Endodermal cell (in vitro differentiated cells): ENCODE results near the gene FAM20A. TPM values are rescaled to one million over a fixed set of nuclear protein-coding genes. Genes with fewer than 3 reads are reported as not detected.

Experiments used
- DNase-seq: peaks from one replicate; pipeline ENCODE4 v3.0.0-alpha.2; 2017
- H3K27ac ChIP-seq: 2 replicates; pipeline ENCODE4 v1.5.1; 2013; ENCODE audit warnings: mild to moderate bottlenecking, low read depth, low read length, moderate library complexity
- H3K27me3 ChIP-seq: 2 replicates; pipeline ENCODE4 v1.6.1; 2013; ENCODE audit warnings: mild to moderate bottlenecking, low read length, moderate library complexity; ENCODE audit not compliant: insufficient read depth, control insufficient read depth, poor library complexity, severe bottlenecking
- H3K36me3 ChIP-seq: 2 replicates; pipeline ENCODE4 v1.7.0; 2013; ENCODE audit warnings: mild to moderate bottlenecking, low read length, moderate library complexity; ENCODE audit not compliant: control insufficient read depth, insufficient read depth
- H3K4me1 ChIP-seq: one replicate; pipeline ENCODE4 v1.7.0; 2013; ENCODE audit warnings: low read length; ENCODE audit not compliant: control insufficient read depth, insufficient read depth
- H3K4me3 ChIP-seq: 2 replicates; pipeline ENCODE4 v1.5.1; 2013; ENCODE audit warnings: mild to moderate bottlenecking, low read length, moderate library complexity
- H3K9ac ChIP-seq: 2 replicates; pipeline ENCODE4 v1.6.1; 2013; ENCODE audit warnings: mild to moderate bottlenecking, low read length, moderate library complexity; ENCODE audit not compliant: poor library complexity, severe bottlenecking; ENCODE audit errors: extremely low read depth
- H3K9me3 ChIP-seq: 2 replicates; pipeline ENCODE4 v1.6.1; 2013; ENCODE audit warnings: mild to moderate bottlenecking, low read length, moderate library complexity; ENCODE audit not compliant: control insufficient read depth
- H3K27ac Mint-ChIP-seq: 2 replicates; pipeline ENCODE4 v1.8.0; 2020; ENCODE audit warnings: mixed read lengths
- H3K27me3 Mint-ChIP-seq: 2 replicates; pipeline ENCODE4 v1.8.0; 2021; ENCODE audit warnings: mild to moderate bottlenecking, mixed read lengths; ENCODE audit not compliant: insufficient read depth
- H3K36me3 Mint-ChIP-seq: 2 replicates; pipeline ENCODE4 v1.8.0; 2020; ENCODE audit warnings: low read depth, mixed read lengths
- H3K4me1 Mint-ChIP-seq: 2 replicates; pipeline ENCODE4 v1.8.0; 2020; ENCODE audit warnings: mixed read lengths
- H3K4me3 Mint-ChIP-seq: 2 replicates; pipeline ENCODE4 v1.8.0; 2020; ENCODE audit warnings: mild to moderate bottlenecking, moderate library complexity, mixed read lengths
- H3K9me3 Mint-ChIP-seq: 2 replicates; pipeline ENCODE4 v1.8.0; 2020; ENCODE audit warnings: mild to moderate bottlenecking, mixed read lengths
- WGBS, 2 experiments: methylation state at CpG; one replicate each; pipeline versions ENCODE4 v1.1.5 to v1.1.7; 2013; ENCODE audit warnings: missing lambda C conversion rate in 2 of 2, mixed read lengths in 1 of 2; ENCODE audit not compliant: insufficient coverage in 1 of 2, insufficient read length in 1 of 2; 5-methylcytosine and 5-hydroxymethylcytosine counted together
- total RNA-seq, 2 donors: library from RNA; stranded (reverse); fragmentation: NEBNext Ultra II Directional in 1 of 2; extraction: Animal tissue kit (Norgen Biotek cat#: 25700) in 1 of 2; gene quantifications; 2 replicates in 1 of 2; 3 replicates in 1 of 2; pipeline ENCODE4 v1.2.1, GENCODE V29; 2021
- TF ChIP-seq, protein P1 (sequence below): fragments of 200-600 bp; sonication (generic); conservative IDR thresholded peaks from 2 replicates; pipeline ENCODE4 v1.5.0; 2021; ENCODE audit warnings: antibody characterized with exemption, mild to moderate bottlenecking

Gene FAM20A
- total RNA-seq, 2 donors from 2014 or later, result 58.7 to 74.3 TPM

- peaks cover 34% of the 10 kb centered on the region for H3K27me3 Mint-ChIP-seq
- Histone ChIP-seq H3K4me1 (peaks cover 5% of the 10 kb centered on the region), H3K27me3 (peaks cover 5% of the 10 kb centered on the region), H3K4me3 (peak overlapping the region; percentile 89), H3K9me3 (peaks cover 4% of the 10 kb centered on the region), H3K27ac (no peak overlapping the region), H3K36me3 (peaks cover 30% of the 10 kb centered on the region), H3K9ac (peak overlapping the region; percentile 73)
- peak overlapping the region; percentile 92 for H3K4me3 Mint-ChIP-seq
- H3K4me1 Mint-ChIP-seq, result peaks cover 42% of the 10 kb centered on the region
- peak; percentile 92 for DNase-seq
- TF ChIP-seq, protein P1, sequence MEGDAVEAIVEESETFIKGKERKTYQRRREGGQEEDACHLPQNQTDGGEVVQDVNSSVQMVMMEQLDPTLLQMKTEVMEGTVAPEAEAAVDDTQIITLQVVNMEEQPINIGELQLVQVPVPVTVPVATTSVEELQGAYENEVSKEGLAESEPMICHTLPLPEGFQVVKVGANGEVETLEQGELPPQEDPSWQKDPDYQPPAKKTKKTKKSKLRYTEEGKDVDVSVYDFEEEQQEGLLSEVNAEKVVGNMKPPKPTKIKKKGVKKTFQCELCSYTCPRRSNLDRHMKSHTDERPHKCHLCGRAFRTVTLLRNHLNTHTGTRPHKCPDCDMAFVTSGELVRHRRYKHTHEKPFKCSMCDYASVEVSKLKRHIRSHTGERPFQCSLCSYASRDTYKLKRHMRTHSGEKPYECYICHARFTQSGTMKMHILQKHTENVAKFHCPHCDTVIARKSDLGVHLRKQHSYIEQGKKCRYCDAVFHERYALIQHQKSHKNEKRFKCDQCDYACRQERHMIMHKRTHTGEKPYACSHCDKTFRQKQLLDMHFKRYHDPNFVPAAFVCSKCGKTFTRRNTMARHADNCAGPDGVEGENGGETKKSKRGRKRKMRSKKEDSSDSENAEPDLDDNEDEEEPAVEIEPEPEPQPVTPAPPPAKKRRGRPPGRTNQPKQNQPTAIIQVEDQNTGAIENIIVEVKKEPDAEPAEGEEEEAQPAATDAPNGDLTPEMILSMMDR, result peak; percentile 66
- H3K9me3 Mint-ChIP-seq, result no peaks in the 10 kb centered on the region
- peaks cover 31% of the 10 kb centered on the region for H3K36me3 Mint-ChIP-seq
- 0 to 1% methylated on average over 34 to 88 of the region's 88 CpGs for WGBS, 2 experiments
- peak overlapping the region; percentile 86 for H3K27ac Mint-ChIP-seq
Measured at GRCh38 chr17:68600067-68600930, 868 bp downstream of the FAM20A start.

GRCh38 chr17:68599552-68600066 is 1.6 kb downstream of the FAM20A start:
- no peaks in the 10 kb centered on the region for H3K9me3 Mint-ChIP-seq
- Histone ChIP-seq H3K36me3 (peaks cover 37% of the 10 kb centered on the region), H3K27ac (no peak overlapping the region), H3K9me3 (no peaks in the 10 kb centered on the region), H3K27me3 (peaks cover 5% of the 10 kb centered on the region), H3K4me3 (peak overlapping the region; percentile 89), H3K9ac (peak overlapping the region; percentile 73), H3K4me1 (peaks cover 5% of the 10 kb centered on the region)
- H3K4me3 Mint-ChIP-seq, result peak overlapping the region; percentile 92
- peak overlapping the region; percentile 86 for H3K27ac Mint-ChIP-seq
- 11 to 27% methylated on average over 12 to 18 of the region's 18 CpGs for WGBS, 2 experiments
- DNase-seq, result peak; percentile 59
- peaks cover 38% of the 10 kb centered on the region for H3K36me3 Mint-ChIP-seq
- H3K27me3 Mint-ChIP-seq, result peaks cover 32% of the 10 kb centered on the region
- peaks cover 38% of the 10 kb centered on the region for H3K4me1 Mint-ChIP-seq
- TF ChIP-seq, protein P1, result no peak

- TF ChIP-seq, protein P1, result no peak
- Histone ChIP-seq H3K27ac (no peak overlapping the region), H3K27me3 (peaks cover 5% of the 10 kb centered on the region), H3K9me3 (no peaks in the 10 kb centered on the region), H3K9ac (peak overlapping the region; percentile 73), H3K4me1 (peaks cover 5% of the 10 kb centered on the region), H3K4me3 (peak overlapping the region; percentile 89), H3K36me3 (peaks cover 42% of the 10 kb centered on the region)
- Mint-ChIP-seq H3K4me1 (peaks cover 38% of the 10 kb centered on the region), H3K27me3 (peaks cover 32% of the 10 kb centered on the region), H3K9me3 (no peaks in the 10 kb centered on the region), H3K27ac (peak overlapping the region; percentile 86), H3K36me3 (peaks cover 41% of the 10 kb centered on the region), H3K4me3 (peak overlapping the region; percentile 92)
- 53 to 100% methylated on average over 1 to 4 of the region's 4 CpGs for WGBS, 2 experiments
- no peak for DNase-seq
Measured at GRCh38 chr17:68599091-68599490, 2.1 kb downstream of the FAM20A start.
